ENCODE results near the gene IRF5.

The IRF5 gene, protein sequence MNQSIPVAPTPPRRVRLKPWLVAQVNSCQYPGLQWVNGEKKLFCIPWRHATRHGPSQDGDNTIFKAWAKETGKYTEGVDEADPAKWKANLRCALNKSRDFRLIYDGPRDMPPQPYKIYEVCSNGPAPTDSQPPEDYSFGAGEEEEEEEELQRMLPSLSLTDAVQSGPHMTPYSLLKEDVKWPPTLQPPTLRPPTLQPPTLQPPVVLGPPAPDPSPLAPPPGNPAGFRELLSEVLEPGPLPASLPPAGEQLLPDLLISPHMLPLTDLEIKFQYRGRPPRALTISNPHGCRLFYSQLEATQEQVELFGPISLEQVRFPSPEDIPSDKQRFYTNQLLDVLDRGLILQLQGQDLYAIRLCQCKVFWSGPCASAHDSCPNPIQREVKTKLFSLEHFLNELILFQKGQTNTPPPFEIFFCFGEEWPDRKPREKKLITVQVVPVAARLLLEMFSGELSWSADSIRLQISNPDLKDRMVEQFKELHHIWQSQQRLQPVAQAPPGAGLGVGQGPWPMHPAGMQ

DNA sequence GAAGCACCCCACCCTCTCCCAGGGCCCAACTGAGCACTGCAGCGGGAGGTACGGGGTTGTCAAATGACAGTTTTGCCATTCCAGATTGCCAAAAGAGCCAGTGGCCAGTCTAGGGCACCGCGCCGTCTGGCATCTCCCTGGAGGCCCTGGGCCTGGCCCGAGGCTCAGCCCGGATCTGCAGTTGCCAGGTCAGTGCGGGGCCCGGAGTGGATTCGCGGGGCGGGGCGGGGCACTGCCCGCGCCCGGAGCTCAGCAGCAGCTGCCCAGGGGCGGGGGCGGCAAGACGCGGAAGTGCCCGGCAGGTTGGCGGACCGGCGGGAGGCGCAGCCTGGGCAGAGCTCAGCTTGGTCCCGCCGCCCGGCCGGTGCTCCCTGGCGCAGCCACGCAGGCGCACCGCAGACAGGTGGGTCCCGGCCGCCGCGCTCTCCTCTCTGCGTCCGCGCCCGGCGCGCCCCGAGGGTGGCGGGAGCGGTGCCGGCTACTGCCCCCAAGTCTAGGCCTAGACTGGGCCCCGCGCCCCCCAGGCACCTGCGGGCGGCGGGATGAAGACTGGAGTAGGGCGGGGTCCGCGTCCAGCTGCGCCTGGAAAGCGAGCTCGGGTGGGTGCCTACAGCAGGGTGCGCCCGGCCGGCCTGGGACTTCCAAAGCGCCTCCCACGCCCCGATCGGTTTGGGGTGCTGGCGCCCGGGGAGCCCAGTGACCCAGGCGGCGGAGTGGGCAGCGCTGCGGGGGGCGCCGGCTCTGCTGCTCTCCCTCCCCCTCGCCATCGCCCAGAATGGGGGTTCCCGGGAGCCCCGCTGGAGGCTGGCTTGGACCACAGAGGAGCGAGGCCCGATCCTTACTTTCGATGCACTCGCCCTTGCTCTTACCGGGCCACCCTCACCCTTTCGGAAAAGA is at the start of gene IRF5:
IRF5 (plus strand) TSS at position 281 of the 897 bp plus-strand sequence. CDS start 4,155 bp downstream, outside the sequence.
- peak; percentile 54 for DNase-seq

DNA sequence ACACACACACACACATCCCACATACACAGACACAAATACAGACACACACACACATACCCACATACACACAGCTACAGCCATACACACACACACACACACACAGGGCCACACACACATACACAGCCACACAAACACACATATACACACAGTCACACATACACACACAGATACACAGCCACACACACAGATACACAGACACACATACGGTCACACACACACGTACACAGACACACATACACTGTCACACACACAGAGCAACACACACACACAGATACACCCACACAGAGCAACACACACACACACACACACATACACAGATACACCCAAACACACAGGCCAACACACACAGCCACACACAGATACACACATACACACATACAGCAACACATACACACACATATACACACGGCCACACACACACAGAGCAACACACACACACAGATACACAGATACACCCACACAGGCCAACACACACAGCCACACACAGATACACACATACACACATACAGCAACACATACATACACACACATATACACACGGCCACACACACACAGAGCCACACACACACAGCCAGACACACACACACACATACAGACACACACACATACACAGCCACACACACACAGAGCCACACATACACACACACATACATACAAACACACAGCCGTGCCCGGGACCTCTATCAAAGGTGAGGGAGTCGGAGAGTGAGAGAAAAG is 49.5 kb upstream of the IRF5 start:
- DNase-seq: no peak

DNA sequence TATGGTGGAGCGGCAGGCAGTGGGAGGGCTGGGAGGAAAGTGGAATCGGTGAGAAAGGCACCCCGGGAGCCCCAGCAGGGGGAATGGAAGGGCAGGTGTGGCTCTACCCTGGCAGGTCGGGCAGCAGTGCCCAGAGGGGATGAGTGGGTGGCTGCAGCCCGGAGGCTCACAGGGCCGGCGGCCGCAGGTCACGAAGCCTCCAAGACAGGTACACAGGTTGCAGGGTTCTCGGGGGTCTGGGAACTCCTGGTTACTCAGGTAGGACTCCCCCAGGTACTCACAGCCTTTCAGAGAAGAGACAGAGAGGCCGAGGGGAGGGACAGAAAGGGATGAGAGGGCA is 49.0 kb upstream of the IRF5 start:
- DNase-seq: no peak

DNA sequence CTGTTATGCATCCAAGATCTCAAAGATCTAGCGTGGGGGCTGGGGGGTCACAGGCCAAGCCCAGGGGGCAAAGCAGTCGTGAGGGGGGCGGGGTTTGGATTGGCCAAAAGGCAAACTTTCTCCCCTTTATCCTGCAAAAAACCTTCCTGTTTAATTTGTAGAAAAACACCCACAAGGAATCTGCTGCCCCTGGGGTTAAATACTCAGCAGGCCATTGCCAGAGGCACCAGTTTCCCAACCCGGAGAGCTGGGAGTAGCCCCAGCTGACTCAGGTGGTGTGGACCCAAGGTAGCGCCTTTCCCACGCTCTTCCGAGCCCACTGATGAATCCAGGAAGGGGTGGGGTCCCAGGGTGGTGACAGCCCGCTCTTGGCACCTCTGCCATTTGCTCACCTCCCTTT is 48.6 kb upstream of the IRF5 start:
- DNase-seq: no peak

DNA sequence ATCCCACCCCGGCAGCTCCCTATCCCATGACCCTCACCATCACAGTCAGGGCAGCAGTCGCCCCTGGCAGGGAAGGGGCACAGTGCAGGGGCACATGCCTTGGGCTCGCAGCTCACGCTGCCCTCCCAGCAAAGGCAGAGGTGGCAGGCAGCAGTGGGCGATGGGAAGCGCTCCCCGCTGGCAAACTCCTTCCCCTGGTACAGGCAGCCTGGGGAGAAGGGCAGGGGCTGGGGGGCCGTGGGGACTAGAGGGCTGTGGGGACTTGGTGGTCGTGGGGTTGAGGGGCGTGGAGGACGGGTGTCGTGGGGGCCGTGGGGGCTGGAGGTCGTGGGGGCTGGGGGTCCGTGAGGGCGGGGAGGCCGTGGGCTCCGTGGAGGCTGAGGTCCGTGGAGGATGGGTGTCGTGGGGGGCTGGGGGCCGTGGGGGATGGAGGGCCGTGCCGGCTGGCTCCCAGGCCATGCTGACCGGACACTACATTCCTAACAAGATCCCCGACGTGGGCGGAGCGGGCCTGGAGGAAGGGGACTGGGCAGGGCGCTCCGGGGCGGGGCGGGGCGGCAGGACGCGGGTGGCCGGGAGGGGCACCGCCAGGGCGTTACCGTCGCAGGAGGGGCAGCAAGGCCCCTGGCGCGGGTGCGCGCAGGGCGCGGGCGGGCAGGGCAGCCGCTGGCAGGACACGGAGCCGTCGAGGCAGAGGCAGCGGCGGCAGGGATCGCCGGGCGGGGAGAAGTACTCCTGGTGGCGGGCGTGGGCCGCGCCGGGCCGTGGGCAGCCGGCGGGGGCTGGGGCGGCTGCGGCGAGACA is 47.2 kb upstream of the IRF5 start:
- DNase-seq: no peak

DNA sequence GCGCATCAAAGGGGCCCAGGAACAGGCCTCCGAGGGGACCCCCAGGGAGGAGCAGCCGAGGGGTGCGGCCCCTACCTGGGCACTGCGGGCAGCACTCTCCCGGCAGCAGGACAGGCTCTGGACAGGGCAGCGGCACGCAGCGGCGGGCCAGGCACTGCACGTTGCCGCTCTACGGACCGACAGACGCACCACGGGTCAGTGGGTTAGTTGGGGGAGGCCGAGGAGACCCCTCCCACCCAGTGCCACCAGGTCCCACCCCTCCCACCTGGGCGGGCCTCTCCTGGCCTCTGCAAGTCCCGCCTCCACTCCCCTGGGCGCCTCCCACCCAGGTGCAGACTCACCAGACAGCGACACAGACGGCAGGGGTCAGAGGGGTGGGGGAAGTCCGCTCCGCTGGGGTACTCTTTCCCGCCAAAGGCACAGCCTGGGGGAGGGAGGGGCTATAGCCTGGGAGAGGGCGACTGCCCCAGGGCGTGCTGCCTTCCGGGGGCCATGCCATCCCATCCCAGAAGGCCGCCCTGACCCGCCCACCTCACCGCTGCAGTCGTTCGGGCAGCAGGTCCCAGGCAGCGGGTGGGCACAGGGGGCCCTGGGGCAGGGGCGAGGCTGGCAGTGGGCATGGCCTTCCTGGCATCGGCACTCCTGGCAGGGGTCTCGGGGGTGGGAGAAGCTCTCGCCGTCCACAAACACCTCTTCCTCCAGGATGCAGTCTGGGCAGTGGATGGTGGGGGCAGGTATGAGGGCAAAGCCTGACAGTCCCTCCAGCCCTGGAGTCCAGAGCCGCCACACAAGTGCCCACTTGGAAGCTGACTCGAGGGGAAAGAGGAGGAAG is 46.4 kb upstream of the IRF5 start:
- DNase-seq: peak; percentile 26

DNA sequence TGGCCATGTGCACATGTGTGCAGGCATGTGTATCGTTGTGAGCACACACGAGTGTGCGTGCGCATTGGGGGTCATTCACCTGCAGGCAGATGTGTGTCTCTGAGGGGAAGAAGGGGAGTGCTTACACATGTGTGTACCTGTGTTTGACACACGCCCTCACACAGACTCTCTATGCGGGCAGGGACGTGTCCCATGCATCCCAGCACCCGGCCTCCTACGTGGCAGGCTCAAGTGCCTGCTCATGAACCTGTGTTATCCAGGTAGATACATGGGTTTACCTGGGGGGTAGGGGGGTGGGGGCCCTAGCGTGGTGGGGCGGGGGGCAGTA is 45.8 kb upstream of the IRF5 start:
- DNase-seq: no peak

DNA sequence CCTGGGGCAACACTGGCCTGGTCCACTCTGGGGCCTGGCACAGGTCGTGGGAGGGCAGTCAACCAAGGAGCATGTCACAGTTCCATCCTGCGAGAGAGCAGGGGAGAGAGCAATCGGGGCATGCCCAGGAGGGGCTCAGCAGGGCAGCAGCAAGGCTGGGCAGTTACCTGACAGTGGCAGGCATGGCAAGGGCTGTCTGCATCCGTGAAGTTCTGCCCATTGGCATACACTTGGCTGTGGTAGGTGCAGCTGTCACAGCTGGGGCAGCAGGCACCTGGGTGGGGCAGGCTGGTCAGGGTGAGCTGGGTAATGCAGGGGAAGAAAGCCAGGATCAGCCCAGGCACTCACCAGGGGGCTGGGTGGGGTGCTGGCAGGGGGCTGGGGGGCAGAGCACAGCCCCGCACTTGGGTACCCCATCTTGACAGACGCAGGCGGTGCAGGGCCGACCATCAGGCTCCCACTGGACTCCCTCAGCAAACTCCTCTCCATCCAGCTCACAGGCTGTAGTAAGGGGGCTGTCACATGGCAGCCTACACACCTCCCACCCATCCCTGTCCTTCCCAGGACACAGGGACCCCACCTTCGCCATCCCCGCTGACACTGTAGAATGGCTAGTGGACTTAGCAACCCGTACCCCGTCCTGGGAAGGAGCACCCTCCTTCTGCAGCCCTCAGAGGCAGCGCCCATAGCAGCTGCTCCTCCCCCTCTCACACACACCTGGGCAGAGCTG is 45.0 kb upstream of the IRF5 start:
- DNase-seq: no peak

DNA sequence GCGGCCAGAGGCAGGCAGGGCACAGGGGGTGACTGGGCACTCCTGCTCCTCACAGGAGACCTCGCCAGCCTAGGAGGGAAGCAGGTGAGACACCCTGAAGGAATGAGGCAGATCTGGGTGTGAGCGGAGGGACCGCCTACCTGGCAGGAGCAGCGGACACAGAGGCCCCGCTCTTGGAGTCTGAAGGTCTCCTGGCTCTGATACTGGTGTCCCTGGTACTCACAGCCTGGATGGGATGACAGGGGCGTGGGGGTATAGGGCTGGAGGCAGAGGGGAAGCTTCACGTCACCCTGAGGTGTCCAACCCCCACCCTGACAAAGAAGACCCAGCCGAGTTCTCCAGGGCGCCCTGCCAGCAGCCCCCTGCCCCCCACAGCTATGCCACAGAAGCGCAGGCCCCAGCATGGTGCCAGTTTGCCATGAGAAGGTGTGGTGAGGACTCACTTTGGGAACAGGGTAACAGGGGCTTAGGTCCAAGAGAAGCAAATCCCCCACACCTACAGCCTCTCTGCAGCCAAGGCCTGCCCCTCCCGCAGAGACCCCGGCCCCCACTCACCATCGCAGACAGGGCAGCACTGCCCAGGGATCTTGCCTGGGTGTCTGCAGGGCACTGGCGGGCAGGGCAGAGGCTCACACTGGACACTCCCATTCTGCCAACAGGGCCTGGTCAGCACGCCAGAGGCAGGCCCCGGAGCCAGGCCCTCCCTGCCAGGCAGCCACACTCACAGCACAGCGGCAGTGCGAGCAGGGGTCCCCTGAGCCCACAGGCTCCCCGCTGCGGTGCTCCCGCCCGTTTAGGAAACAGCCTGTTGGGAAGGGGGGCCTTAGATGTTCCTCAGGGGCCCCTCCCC is 44.3 kb upstream of the IRF5 start:
- no peak for DNase-seq

DNA sequence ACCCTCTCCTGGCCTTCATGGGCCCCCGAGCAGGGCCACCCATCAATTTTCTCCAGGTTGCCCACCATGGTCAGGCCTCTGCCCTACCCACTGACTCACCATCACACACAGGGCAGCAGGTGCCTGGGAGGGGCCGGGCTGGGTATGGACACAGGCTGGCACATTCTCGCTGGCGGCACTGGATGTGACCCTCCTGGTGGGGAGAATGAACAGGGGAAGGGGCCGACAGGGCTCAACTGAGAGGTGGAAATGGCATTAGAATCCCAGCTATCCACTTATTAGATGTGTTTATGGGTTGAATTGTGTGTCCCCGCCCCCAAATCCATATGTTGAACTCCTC is 43.7 kb upstream of the IRF5 start:
- DNase-seq: no peak

DNA sequence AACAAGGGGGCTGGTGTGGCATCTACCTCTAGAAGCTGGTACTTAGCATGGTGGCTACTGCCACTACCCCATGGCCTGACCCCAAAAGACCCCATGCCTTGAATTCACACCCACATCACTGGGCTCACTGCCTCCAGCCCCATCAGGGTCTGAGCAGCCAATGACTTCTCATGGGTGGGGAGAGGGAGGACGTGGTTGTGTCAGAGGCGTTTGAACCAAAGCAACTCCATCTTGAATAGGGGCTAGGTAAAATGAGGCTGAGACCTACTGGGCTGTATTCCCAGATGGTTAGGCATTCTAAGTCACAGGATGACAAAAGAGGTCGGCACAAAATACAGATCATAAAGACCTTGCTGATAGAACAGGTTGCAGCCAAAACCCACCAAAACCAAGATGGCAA is 42.4 kb upstream of the IRF5 start:
- no peak for DNase-seq

DNA sequence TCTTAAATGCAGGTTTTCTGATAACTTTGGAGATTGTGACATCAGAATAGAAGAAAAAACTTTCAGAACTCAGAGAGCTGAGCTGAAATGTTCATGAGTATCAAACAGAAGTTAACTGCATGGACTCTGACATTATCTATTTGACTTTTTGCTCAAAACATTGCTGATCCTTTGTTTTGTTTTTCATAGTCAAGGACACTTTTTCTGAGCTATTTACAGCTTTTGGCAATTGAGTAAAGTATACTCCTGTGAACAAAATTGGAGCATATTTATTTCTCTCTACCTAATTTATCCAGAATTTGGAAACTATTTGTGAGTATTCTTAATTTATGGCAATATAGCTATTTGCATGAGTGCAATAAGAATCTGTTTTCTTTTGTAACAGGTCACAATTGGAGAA is 38.3 kb upstream of the IRF5 start:
- DNase-seq: no peak

DNA sequence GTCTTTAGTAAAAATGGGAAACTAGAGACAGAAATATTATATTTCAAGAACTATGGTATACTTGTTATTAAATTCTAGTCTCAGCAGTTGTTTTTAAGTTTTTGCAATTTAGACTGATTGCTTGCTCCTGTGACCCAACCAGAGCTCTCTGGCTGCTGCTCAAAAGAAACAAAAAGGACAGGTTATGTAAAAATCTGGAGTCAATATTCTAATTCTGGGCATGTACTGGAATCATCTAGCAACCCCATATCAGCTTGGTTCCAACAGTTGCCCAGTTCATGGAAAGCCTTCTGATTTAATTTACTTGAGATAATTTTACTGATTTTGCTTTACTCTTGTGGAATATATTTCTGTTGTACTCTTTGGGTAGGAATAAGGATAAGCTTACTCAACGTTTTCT is 37.5 kb upstream of the IRF5 start:
- DNase-seq: no peak

DNA sequence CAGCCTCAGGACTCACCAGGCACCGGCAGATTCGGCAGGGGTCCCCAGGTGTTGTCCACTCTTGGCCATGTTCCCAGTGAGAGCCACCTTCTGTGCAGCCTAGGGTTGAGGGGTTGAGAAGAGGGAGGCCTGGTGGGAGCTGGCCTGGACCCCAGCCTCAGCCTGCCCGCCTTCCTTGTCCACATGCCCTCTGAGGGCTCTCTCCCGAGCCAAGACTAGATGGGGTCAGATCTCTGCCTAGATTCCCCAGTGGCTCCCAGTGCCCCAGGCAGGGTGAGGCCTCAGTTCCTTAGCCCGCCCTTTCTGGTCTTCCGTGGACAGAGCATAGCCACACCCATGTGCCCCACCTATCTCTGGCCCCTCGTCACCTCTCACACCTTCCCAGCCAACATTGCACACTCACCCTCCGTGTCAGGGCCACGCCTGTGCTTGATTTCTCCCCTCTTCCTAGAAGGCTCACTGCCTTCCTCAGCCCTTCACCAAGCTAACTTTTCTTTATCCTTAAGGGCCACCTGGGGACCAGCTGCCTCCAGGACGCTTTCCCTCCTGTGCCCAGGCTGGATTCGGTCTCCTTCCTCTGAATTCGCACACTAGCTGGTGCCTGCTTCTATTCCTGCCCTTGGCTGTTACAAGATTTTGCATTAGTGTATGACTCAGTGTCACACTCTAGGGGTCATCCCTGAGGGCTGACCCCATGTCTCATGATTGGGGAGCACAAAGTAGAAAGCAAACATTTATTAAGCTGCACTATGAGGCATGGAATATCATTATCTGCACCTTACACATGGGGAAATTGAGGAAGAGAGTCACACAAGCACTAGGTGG is 34.8 kb upstream of the IRF5 start:
- no peak for DNase-seq

DNA sequence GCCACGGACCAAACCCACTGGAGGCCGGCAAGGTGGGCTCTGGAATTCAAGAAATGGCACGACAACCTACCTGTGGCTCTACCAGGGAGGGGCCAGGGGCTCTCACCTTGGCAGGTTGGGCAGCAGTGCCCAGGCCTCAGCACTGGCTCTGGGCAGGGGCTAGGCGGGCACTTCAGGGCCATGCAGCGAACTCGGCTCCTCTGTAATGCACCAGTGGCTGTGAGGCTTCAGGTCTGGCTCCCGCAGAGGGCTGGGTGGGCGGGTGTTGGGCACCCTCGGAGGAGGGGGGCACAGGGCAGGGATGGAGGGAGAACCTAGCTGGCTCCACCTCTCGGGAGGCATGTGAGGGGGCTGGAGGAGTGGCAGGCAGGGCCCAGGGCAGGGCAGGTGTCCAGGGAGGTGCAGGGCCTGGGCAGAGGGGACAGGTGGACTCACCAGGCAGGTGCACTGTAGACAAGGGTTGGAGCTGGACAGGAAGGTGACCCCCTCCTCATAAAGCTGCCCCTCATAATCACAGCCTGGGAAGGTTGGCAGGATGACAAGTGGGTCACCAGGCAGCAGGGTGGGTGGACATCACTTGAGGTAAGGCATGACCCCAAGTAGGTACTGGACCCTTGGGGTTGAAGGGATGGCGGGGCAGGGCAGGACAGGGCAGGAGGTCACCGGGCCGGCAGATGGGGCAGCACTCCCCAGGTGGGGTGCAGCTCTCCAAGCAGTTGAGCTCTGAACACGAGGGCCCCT is 33.9 kb upstream of the IRF5 start:
- no peak for DNase-seq

DNA sequence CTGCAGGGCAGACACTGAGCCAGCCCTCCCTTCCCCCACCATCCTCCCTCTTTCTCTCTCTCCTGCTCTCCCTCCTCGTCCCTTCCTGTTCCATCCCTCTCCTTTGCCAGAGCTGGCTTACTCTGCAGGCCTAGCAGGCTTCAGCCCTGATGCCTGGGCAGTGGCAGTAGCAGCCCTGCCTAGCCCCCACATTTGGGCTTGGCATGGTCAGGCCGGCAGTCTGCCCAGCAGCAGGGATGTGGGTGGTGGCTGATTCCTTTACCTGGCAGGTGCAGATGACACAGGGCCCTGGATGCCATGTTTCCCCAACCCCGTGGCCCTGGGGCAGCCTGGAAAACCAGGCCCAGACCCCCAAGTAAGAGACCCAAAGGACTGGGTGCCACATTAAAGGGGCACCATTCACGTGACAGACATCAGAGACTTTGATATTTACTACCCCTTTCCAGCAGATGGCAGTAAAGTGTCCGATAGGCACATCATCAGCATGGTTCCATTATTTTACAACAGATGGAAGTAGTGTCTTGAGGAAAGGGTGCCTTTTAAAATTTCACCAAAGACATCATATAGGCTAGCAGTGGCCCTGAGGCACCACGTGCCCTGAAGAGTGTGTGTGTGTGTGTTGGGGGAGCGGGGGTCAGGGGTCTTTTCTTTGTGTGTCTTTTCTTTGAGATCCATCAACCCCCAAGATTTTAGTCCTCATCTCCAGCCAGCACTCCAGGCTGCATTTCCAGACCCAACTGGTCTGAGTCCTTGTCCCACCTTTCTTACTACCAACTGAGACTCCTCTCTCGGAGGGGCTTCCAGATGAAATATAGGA is 33.1 kb upstream of the IRF5 start:
- no peak for DNase-seq

DNA sequence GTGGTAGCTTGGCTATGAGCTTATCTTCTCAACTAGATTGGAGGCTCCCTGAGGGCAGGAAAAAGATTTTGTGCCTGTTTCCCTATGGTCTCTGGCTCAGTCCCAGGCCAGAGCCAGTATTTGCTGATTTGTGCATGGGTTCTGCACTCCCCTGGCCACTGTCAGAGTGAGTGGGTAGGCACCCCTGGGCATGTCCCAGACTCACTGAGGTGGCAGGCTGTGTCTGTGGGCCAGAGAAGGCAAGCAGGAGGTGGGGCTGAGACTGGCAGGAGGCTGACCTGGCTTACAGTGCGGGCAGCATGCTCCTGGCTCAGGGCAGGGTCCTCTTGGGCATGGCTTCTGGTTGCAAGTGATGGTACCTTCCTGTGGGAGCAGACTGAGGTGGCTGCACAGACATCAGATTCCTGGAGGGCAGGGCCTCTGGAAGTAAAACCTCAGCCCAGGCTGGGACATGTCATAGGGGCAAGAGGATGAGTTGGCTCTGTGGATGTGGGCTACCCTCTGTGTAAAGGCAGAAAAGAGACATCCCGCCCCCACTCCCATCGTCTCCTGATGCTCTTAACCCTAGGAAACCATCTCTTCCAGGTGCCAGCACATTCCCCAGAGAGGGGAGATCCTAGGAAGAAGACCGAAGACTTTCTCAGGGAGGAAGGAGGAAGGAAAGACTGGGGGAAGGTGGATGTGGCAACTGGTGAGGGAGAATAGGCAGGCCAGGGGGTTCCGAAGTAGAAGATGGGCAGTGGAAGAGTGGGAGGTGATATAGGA is 31.5 kb upstream of the IRF5 start:
- no peak for DNase-seq
